Measurements from ENCODE around the gene INPP5F.
"Not testable (repeated sequence)": the region's sequence is repeated elsewhere in the genome, so short reads cannot be mapped to it uniquely, and the experiment has no call there.

The INPP5F gene

DNA sequence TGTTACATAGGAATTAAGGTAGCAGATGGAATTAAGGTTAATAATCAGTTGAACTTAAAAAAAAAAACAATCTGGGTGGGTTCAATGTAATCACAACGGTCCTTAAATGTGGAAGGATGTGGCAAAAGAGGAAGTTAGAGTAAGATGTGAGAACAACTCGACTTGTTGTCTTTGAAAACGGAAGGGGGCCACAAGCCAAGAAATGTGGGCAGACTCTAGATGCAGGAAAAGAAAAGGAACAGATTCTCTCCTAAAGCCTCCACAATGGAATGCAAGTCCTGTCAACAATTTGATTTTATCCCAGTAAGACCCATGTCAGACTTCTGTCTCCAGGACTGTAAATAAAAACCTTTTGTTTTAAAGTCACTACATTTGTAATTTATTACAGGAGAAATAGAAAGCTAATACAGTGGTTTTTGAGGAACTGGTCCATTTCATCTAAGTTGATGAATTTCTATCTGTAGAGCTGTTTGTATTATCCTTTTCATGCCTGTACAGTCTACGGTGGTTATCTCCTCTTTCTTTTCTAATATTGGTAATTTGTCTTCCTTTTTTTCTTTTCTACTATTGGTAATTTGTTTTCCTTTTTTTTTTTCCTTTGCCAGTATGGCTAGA, 138.2 kb downstream of the INPP5F start:
- no peak for DNase-seq (ENCODE audit: low spot score)

DNA sequence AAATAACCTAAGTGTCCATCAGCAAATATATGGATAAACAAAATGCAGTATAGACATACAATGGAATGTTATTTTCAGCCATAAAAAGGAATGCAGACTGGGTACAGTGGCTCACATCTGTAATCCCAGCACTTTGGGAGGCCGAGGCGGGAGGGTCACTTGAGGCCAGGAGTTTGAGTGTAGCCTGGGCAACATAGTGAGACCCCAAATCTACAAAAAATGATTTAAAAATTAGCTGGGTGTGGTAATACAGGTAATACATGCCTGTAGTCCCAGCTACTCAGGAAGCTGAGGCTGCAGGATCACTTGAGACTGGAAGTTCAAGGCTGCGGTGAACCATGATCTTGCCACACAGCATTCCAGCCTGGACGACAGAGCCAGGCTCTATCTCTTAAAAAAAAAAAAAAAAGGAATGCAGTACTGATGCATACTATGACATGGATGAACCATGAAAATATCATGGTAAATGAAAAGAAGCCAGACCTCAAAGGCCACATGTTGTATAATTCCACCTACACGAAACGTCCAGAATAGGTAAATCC, 139.9 kb downstream of the INPP5F start:
- DNase-seq (ENCODE audit: low spot score): no peak

- no peak for DNase-seq (ENCODE audit: low spot score)
Measured at GRCh38 chr10:119867317-119867716, 141.5 kb downstream of the INPP5F start.

DNA sequence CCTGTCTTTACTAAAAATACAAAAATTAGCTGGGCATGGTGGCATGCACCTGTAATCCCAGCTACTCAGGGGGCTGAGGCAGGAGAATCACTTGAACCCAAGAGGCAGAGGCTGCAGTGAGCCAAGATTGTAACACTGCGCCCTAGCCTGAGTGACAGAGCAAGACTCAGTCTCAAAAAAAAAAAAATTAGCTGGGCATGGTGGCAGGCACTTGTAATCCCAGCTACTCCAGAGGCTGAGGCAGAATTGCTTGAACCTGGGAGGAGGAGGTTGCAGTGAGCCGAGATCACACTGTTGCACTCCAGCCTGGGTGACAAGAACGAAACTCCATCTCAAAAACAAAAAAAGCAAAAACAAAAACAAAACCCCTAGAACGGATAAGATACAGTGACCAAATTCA, 143.5 kb downstream of the INPP5F start:
- DNase-seq (ENCODE audit: low spot score): not testable (repeated sequence)

DNA sequence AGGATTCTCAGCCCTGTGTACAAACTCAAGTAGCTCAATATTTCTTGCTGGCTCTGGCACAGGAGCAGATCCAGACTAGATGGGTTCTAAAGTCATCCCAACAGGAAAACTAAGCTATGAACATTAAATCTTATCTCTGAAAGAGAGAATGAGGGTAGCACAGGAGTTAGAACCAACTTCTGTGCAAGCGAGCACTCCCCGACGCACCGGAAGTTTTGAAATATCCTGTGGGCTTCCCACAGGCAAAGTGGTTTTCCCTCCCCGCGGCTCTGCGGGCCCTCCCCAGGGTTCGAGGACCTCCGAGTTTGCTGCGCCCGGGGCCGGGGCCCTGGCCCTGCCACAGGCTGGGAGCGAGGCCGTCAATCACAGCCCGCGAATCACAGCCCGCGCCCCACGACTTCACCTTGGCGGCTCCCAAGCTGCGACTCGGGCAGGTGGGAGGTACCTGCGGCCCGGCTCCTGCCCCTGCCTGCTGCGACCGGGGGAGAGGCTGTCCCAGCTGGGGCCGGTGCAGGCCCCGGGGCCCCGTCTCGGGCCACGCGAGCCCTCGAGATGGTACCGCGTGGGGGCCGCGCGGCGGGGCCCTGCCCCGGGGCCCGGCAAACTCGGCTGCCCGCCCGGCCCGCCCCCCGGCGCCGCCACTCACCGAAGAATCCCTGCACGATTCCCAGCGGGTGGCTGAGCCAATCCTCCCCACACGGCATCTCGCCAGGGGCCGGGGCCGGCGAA, 146.2 kb downstream of the INPP5F start:
- DNase-seq (ENCODE audit: low spot score): peak; percentile 22

- DNase-seq (ENCODE audit: low spot score): no peak
Measured at GRCh38 chr10:119872610-119872859, 146.7 kb downstream of the INPP5F start, which contains the start of gene MCMBP. TSS of gene MCMBP (minus strand) at chr10:119872843. CDS start at chr10:119872584, 259 bp downstream.

- DNase-seq (ENCODE audit: low spot score): peak; percentile 92
Measured at GRCh38 chr10:119872860-119873681, 147.2 kb downstream of the INPP5F start.

- DNase-seq (ENCODE audit: low spot score): no peak
Measured at GRCh38 chr10:119878524-119878923, 152.7 kb downstream of the INPP5F start.
